K562 (cell line): ENCODE results near the gene MEA1. TPM values are rescaled to one million over a fixed set of nuclear protein-coding genes. Genes with fewer than 3 reads are reported as not detected.
A peak's percentile ranks its signal among the peaks of the same experiment; 100 is the strongest.

Experiments
- ARNT ChIP-seq, 2 experiments: fragments of 450-650 bp; IDR thresholded peaks; 2 replicates each; pipeline ENCODE4 v1.6.1; 2016; ENCODE audit warnings: mild to moderate bottlenecking in 1 of 2
- CBX2 ChIP-seq: fragments of 200-600 bp; sonication (generic); IDR thresholded peaks from one replicate; pipeline ENCODE4 v1.6.1; 2012; ENCODE audit warnings: mild to moderate bottlenecking, low read length, inconsistent platforms; ENCODE audit not compliant: insufficient read depth, poor library complexity, severe bottlenecking
- CLOCK ChIP-seq: fragments of 250-450 bp; sonication (Bioruptor Pico); IDR thresholded peaks from 2 replicates; pipeline ENCODE4 v1.4.0; 2020; ENCODE audit warnings: mild to moderate bottlenecking, moderate library complexity, borderline replicate concordance
- CTBP1 ChIP-seq: fragments of 450-650 bp; IDR thresholded peaks from 2 replicates; pipeline ENCODE4 v1.6.1; 2016; ENCODE audit warnings: borderline replicate concordance
- DEAF1 ChIP-seq: fragments of 450-650 bp; formaldehyde crosslinking; IDR thresholded peaks from 2 replicates; pipeline ENCODE4 v1.4.0; 2020; ENCODE audit warnings: mild to moderate bottlenecking, moderate library complexity
- ELF4 ChIP-seq: fragments of 450-650 bp; formaldehyde crosslinking; IDR thresholded peaks from 2 replicates; pipeline ENCODE4 v1.4.0; 2022; ENCODE audit warnings: missing genetic modification characterization
- FOXJ2 ChIP-seq: fragments of 200-800 bp; sonication (Bioruptor generic); IDR thresholded peaks from 2 replicates; pipeline ENCODE4 v1.6.1; 2016; ENCODE audit warnings: missing genetic modification characterization, missing compliant biosample characterization
- GABPB2 ChIP-seq: fragments of 250-450 bp; sonication (Bioruptor Pico); conservative IDR thresholded peaks from 2 replicates; pipeline ENCODE4 v1.5.1; 2021; ENCODE audit warnings: mild to moderate bottlenecking
- HDAC8 ChIP-seq: fragments of 450-650 bp; IDR thresholded peaks from 2 replicates; pipeline ENCODE4 v1.6.1; 2016; ENCODE audit warnings: mild to moderate bottlenecking, missing genetic modification characterization, moderate library complexity, missing compliant biosample characterization
- ID3 ChIP-seq, 2 experiments: fragments of 250-450 bp in 1 of 2; fragments of 450-650 bp in 1 of 2; sonication (Bioruptor Pico) in 1 of 2; IDR thresholded peaks; 2 replicates each; pipeline versions ENCODE4 v1.6.1 to v1.8.0; 2016 to 2021; ENCODE audit warnings: mild to moderate bottlenecking in 2 of 2, moderate library complexity in 2 of 2, missing compliant biosample characterization in 1 of 2, missing genetic modification characterization in 1 of 2
- L3MBTL2 ChIP-seq: fragments of 450-650 bp; IDR thresholded peaks from 2 replicates; pipeline ENCODE4 v1.6.1; 2016; ENCODE audit warnings: mild to moderate bottlenecking, moderate library complexity
- MXI1 ChIP-seq: IDR thresholded peaks from 2 replicates; pipeline ENCODE4 v1.6.1; 2011; ENCODE audit warnings: low read depth, mild to moderate bottlenecking, improper control_type of control experiment, low read length
- MYC ChIP-seq, 2 experiments: fragments of 250-450 bp in 1 of 2; sonication (Bioruptor Pico) in 1 of 2; IDR thresholded peaks; 2 replicates each; pipeline versions ENCODE4 v1.5.1 to v1.6.1; 2012 to 2021; ENCODE audit warnings: low read depth in 2 of 2, borderline replicate concordance in 1 of 2, improper control_type of control experiment in 1 of 2, low read length in 1 of 2, mild to moderate bottlenecking in 1 of 2, moderate library complexity in 1 of 2
- PCBP1 ChIP-seq: fragments of 200-400 bp; formaldehyde crosslinking; IDR thresholded peaks from 2 replicates; pipeline ENCODE4 v1.6.1; 2018; ENCODE audit warnings: mild to moderate bottlenecking, low read depth, low read length; ENCODE audit not compliant: poor library complexity, severe bottlenecking
- POLR2H ChIP-seq: IDR thresholded peaks from 2 replicates; pipeline ENCODE4 v1.6.1; 2016; ENCODE audit warnings: missing genetic modification characterization, low read depth, mild to moderate bottlenecking, control low read depth, missing compliant biosample characterization, moderate library complexity
- TBP ChIP-seq: optimal IDR thresholded peaks from 2 replicates; pipeline ENCODE3; 2011; ENCODE audit warnings: low read depth, low read length, improper control_type of control experiment
- TCF7L2 ChIP-seq: fragments of 150-350 bp; IDR thresholded peaks from 2 replicates; pipeline ENCODE4 v1.6.1; 2016; ENCODE audit warnings: low read depth, mild to moderate bottlenecking, low read length, moderate library complexity
- ZBTB8A ChIP-seq: fragments of 450-650 bp; IDR thresholded peaks from 2 replicates; pipeline ENCODE4 v1.6.1; 2018; ENCODE audit warnings: mild to moderate bottlenecking, moderate library complexity; ENCODE audit not compliant: partially characterized antibody
- ZNF12 ChIP-seq: sonication (generic); formaldehyde crosslinking; IDR thresholded peaks from 2 replicates; pipeline ENCODE4 v1.4.0; 2020; ENCODE audit warnings: mild to moderate bottlenecking, missing genetic modification reagents
- ZNF212 ChIP-seq: fragments of 450-650 bp; formaldehyde crosslinking; IDR thresholded peaks from 2 replicates; pipeline ENCODE4 v1.4.0; 2020; ENCODE audit warnings: mild to moderate bottlenecking
- ZNF780A ChIP-seq: fragments of 250-450 bp; sonication (Bioruptor Pico); IDR thresholded peaks from 2 replicates; pipeline ENCODE4 v1.5.0; 2021; ENCODE audit warnings: mild to moderate bottlenecking
- polyA plus RNA-seq, 8 experiments: library from polyadenylated mRNA; depleted of rRNA in 4 of 8; stranded (reverse) in 5 of 8; unstranded in 3 of 8; fragments of >200 nt; fragmentation: Nextera tagmentation in 2 of 8; fragmentation: Illumina TruSeq in 1 of 8; extraction: Ambion mirVana in 2 of 8; extraction: Trizol in 1 of 8; gene quantifications; 2 replicates each; pipeline versions ENCODE4 v1.2.1 to v1.2.3, GENCODE V29; 2011 to 2014; ENCODE audit warnings: inconsistent platforms in 1 of 8, missing spikeins in 1 of 8
- total RNA-seq, 7 experiments: library from RNA; depleted of rRNA in 6 of 7; stranded (reverse); fragments of >200 nt in 6 of 7; fragmentation: Illumina TruSeq in 2 of 7; extraction: Trizol in 2 of 7; gene quantifications; 2 replicates each; pipeline versions ENCODE4 v1.2.1 to v1.2.3, GENCODE V29; 2011 to 2021; ENCODE audit warnings: low replicate concordance in 1 of 7

MEA1 gene
- total and polyA plus RNA-seq, 9 of the 15 experiments (the other 6 are each of a cell fraction or from before 2014, with no cell fraction given), result 86.8 to 210 (median 152) TPM

GRCh38 chr6:43021270-43022047, 7.7 kb upstream of the MEA1 start, which contains the start of gene RRP36 (continued):
- TF ChIP-seq ID3 (CRISPR knock-in tag; IDR thresholded peaks at IDR 0.05) (no peak), ID3 (tag; IDR thresholded peaks at IDR 0.05) (peak; percentile 13; the same call in 1 of the 2 replicates), PCBP1 (peak; percentile 23), TCF7L2 (no peak), MYC (IDR thresholded peaks at IDR 0.05; ENCODE audit: low read depth, low read length) (peak; percentile 89), MYC (CRISPR knock-in tag; IDR thresholded peaks at IDR 0.05; ENCODE audit: borderline replicate concordance, low read depth) (peak; percentile 50; the same call in 1 of the 2 replicates), DEAF1 (CRISPR knock-in tag) (0 out of 2 replicates have a peak, but pooled peaks have one; percentile 9), MXI1 (peak; percentile 48; the same call in 1 of the 2 replicates), TBP (peak; percentile 49), ELF4 (CRISPR knock-in tag) (no peak), CLOCK (CRISPR knock-in tag) (no peak), CTBP1 (peak; percentile 66), ZBTB8A (no peak), CBX2 (no peak), POLR2H (tag) (peak; percentile 46; the same call in 1 of the 2 replicates), HDAC8 (tag) (peak; percentile 39; the same call in 1 of the 2 replicates), L3MBTL2 (peak; percentile 91), ARNT (IDR thresholded peaks at IDR 0.05) (0 out of 4 replicates have a peak, but pooled peaks have one; percentile 26 to 38), ZNF12 (CRISPR knock-in tag) (no peak), GABPB2 (CRISPR knock-in tag) (peak; percentile 54; the same call in 1 of the 2 replicates), ZNF212 (no peak), ZNF780A (CRISPR knock-in tag) (0 out of 2 replicates have a peak, but pooled peaks have one; percentile 18), FOXJ2 (tag) (0 out of 2 replicates have a peak, but pooled peaks have one; percentile 19)
